NCI-H524 (cell line): ENCODE data around the gene GPR55.
A peak's percentile ranks its signal among the peaks of the same experiment; 100 is the strongest.
"Not testable (repeated sequence)": the region's sequence is repeated elsewhere in the genome, so short reads cannot be mapped to it uniquely, and the experiment has no call there.

Experiments
- DNase-seq, 2 experiments: peaks; one replicate each; lab custom pipeline; 2025; lab: John Stamatoyannopoulos, UW

Gene GPR55, protein sequence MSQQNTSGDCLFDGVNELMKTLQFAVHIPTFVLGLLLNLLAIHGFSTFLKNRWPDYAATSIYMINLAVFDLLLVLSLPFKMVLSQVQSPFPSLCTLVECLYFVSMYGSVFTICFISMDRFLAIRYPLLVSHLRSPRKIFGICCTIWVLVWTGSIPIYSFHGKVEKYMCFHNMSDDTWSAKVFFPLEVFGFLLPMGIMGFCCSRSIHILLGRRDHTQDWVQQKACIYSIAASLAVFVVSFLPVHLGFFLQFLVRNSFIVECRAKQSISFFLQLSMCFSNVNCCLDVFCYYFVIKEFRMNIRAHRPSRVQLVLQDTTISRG

DNA sequence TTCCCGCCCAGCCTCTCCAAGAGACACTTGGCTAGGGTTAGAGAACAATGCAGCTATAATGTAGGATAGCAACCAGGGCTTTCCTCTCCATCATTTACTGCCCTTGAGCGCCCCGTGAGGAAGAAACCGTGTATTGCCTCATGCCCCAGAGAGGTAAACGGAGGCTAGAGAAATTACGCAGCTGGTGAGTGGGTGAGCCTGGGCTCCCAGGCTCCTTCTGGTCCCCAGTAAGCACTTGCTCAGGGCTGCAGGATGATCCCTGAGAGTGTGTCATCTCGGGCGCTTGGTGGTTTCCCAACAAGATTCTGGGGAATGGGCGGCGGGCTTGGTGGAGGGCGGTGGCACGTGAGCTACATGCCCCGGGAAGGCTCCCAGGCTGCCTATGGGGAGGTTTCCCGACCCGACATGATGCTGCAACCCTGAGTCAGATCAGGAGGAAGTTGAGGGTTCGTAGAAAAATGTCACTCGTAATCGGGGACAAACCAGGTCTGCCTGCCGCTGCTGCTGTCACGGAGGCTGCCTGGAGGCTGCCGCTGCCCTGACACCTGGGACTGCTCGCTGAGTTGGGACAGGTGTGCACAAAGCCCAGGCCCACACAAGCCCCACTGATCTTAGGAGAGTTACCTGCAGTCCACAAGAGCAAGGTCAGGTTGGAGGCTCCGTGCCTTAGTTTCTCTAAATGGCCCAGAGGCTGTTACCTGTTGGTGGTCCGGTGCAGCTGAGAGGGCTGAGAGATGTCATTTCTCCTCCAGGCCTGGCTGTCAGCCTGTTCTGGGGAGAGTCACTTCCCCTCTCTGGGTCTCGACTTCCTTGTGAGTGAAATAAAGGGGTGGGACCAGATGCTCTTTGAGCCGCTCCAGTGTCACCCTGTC lies at the start of gene GPR55:
Gene GPR55 (minus strand): TSS at position 773 of the 872 bp plus-strand sequence. CDS start 14,280 bp downstream, outside the sequence.
- no peak for DNase-seq

DNA sequence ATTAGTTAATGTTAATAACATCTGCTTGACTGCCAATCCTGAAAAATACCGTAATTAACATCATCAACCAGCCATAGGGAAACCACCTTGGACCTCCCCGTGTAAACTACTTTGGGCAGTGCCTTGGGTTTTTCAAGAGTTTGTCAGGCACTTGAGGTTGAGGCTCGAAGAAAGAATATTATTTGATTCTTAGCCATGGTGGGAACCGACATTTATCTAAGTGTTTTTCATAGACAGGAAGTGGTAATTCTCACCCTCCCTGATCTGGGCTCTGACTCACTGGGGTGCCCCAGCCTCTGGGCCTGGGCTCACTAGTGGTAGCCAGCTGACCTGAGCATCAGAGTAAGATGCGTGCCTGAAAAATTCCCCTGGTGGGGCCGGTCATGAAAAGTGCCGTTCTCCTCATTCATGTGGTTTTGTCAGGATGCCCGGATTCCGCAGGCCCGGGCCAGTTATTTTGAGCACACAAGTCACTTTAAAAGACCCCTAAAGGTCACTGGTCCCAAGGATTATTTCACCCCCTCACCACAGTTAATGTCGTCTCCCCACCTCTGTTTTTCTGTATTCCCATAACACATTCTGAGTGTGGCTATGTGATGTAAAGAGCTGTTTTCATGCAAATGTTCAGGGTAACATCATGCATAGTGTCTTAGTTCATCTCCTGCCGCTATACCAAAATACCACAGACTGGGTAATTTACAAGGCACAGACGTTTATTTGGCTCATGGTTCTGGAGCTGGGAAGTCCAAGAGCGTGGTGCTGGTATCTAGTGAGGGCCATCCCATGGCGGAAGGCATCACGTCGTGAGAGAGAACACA lies 49.3 kb upstream of the GPR55 start:
- no peak for DNase-seq

DNA sequence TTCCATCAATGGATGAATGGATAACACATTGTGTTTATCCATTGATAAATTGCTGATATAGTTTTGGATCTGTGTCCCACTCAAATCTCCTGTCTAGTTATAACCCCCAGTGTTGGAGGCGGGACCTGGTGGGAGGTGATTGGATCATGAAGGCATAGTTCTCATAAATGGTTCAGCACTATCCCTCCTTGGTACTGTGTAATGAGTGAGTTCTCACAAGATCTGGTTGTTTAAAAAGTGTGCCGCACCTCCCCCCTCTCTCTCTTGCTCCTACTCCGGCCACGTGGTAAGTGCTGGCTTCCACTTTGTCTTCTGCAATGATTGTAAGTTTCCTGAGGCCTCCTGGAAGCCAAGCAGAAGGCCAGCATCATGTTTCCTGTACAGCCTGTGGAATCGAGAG lies 47.0 kb upstream of the GPR55 start:
- no peak for DNase-seq

DNA sequence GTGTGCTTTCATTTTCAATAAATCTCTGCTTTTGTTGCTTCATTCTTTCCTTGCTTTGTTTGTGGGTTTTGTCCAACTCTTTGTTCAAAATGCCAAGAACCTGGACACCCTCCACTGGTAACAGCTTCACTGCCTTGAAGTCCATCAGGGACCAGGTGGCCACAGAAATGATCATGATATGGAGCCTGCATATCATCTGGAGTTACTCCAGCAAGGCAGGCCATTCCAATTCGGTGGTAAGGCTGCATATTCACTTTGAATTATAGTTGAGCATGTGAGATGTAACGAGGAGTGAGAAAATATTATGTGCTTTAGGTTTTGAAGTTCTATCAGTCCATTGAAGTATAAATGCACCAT lies 44.6 kb upstream of the GPR55 start:
- no peak for DNase-seq

DNA sequence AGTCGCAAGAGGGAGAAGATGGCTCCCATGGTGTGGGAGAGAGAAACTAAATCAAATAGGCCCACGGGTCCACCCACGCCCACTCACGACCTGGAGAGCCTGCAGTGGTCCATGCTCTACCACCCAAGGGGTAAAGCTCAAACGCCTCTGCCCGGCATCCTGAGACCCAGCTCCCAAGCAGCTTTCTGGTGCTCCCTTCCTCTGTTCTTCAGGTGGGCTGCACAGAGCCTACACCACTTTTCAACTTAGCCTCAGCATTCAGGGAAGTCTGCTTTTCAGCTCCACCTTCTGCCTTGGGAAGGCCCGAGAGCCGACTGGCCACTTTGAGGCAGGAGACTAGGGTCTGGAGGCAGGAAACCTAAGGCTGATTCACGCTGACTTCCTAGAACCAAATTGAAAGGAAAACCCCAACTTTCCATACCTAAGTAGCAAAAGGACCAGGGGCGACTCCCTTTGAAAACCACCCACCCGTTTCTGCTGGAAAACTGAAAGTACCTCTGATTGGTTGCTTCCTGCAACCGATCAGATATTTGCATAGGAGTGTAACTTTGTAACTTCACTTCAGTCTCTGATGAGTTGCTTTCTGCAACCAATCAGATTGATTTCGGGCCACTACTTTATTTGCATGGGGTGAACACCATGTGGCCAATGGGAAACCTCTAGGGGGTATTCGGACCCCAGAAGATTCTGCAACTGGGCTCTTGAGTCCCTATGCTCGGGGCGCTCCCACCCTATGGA lies 44.0 kb upstream of the GPR55 start:
- DNase-seq = no peak

DNA sequence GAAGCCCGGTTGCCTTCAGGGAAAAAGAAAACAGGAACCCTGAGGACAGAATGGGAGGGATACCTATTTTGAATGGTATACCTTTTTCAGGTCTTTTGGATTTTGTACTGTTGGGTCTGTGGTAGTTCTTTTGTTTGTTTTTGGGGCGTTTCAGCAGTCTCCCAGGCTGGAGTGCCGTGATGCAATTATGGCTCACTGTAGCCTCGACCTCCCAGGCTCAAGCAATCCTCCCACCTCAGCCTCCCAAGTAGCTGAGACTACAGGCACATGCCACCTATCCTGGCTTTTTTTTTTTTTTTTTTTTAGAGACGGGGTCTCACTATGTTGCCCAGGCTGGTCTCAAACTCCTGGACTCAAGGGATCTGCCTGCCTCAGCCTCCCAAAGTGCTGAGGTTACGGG lies 43.3 kb upstream of the GPR55 start:
- not testable (repeated sequence) for DNase-seq

DNA sequence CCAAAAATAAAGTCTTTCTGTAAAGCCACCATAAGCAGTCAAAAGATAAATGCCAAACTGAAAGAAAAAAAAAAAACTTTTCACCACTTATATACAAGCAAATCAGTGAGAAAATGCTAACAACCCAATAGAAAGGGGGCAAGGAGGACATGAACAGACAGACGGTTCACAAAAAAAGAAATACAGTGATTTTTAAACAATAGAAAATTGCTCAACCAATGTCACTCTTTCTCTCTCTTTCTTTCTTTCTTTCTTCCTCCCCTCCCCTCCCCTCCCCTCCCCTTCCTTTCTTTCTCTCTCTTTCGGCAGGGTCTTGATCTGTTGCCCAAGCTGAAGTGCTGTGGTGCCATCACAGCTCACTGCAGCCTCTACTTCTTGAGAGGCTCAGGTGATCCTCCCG lies 42.1 kb upstream of the GPR55 start:
- no peak for DNase-seq

DNA sequence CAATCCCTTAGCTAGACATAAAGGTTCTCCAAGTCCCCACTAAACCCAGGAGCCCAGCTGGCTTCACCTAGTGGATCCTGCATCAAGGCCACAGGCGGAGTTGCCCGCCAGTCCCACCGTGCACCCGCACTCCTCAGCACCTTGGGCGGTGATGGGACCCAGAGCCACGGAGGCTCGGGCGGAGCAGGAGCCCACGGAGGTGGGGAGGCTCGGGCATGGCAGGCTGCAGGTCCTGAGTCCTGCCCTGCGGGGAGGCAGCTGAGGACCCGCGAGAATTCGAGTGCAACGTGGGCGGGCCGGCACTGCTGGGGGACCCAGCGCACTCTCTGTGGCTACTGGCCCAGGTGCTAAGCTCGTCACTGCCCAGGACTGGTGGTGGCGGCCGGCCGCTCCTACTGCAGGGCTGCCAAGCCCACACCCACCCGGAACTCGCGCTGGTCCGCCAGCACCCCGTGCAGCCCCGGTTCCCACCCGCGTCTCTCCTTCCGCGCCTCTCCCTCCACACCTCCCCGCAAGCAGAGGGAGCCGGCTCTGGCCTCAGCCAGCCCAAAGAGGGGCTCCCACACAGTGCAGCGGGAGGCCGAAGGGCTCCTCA lies 39.2 kb upstream of the GPR55 start:
- no peak for DNase-seq

DNA sequence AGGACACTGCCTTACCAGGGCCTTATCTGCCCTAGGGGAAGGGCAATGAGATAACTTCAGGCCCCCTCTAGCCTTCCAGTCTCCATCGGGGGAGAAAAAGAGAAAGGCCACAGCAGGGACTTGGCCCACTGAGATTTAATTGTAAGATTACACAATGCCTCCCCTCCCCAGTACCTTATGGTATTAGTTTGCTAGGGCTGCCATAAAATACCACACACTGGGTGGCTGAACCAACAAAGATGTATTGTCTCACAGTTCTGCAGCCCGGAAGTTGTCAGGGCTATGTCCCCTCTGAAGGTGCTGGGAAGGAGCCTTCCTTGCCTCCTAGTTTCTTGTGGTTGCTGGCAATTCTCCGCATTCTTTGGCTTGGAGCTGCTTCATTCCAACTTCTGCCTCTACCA lies 36.0 kb upstream of the GPR55 start:
- no peak for DNase-seq

DNA sequence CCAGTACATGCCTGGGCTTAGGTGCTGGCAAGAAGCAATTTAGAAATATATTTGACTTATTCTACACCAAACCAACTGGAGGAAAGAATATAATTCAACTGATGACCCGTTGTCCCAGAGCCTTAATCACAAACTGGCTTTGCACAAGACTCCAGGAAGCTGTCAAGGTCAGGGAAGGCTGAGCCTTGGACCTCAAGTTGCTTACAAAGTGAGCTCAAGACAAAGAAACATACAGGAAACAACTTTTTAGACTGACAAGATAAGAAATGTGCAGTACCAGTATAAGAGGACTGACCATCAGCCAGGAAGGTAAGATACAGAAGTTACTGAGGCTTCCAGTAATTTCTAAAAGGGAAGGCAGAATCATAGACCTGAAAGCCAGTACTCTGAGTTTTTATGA lies 35.0 kb upstream of the GPR55 start:
- no peak for DNase-seq

DNA sequence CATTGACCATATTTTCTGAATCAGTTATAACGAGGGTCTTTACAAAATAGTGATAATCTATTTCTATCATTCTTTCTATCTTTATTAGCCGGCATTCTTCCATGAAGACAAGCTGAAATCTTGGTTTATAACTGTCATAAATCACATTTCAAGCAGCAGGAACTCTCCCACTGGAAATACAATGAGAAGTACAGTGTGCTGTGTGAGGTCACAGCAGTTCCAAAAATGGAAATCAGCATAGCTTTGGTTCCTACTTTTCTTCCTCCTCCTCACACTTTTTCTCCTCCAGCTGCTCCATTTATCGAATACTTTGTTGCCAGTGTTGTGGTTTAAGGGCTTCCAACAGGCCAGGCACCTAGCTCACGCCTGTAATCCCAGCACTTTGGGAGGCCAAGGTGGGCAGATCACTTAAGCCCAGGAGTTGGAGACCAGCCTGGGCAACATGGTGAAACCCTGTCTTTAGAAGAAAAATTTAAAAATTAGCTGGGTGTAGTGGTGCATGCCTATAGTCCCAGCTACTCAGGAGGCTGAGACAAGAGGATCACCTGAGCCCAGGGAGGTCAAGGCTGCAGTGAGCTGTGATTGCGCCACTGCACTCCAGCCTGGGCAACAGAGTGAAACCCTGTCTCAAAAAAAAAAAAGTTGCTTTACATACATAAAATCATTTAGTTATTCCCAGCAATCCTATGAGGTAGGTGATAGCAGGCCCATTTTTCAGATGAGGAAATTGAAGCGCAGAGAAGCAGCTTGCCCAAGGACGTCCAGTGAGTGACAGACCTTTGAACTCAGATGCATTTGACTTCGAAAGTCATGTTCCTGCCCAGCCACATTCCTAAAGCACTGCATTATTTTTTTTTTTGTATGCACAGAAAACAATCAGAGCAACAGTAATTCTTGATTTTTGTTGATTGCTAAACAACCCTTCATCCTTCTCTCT lies 34.0 kb upstream of the GPR55 start:
- no peak for DNase-seq

DNA sequence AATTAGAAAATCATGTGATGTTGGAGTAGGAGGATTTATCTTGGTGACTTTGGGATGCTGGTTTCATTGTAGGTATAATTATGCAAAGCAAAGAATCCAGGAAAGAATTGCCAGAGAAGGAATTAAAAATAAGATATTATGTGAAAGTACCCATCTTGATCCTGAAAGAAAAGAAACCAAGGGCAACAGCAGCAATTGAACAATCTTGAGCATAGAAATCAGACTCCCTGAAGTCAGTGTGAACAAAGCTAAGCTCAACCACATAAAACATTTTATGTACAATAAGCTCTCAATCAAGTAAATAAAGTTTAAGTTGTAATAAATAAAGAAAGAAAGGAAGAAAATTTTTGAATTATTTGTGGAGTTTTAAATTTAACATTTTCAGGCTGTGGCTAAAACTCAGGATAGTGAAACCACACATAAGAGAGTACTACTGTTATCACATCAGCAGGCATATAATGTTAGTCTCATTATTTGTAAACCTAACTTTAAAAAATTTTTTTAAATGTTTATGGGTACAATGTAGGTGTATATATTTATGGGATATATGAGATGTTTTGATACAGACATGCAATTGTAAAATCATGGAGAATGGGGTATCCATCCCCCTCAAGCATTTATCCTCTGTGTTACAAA lies 32.8 kb upstream of the GPR55 start:
- no peak for DNase-seq

DNA sequence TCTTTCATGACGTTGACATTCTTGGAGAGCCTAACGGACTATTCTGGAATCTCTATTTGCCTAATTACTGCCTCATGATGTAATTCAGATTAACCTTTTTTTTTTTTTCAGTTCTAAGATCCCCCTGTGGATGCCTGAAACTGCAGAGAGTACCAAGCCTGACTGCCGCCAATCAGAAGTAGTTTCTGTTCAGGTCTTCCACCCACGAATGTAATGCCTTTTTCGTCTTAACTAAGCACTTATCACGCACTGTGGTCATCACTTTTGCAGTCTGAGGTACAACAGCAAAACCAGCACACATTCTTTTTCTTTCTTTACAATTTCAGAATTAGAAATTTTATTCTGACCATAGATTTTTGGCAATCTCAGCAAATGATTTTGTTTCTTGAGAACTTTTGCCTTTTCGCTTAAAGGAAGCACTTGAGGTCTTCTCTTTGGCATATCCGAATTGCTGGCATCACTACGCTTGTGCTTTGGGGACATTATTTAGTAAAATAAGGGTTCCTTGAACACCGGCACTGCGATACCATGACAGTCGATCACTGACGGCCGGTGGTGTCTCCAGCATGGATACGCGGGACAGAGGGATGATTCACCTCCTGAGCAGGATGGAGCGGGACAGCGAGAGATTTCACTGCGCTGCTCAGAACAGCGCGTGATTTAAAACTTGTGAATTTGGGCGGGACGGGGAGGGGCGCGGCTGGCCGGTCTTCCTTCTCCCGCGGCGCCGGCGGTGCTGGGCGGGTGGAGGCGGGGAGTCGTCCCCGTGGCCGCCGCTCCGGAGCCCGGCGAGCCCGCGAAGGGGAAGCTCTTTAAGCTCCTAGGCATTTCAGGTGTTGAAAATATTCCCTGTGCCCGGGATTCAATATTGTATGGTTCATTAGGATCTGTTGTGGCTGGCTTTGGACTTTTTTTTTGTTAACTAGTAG lies 32.0 kb upstream of the GPR55 start:
- DNase-seq = peak; percentile 12 to 20

DNA sequence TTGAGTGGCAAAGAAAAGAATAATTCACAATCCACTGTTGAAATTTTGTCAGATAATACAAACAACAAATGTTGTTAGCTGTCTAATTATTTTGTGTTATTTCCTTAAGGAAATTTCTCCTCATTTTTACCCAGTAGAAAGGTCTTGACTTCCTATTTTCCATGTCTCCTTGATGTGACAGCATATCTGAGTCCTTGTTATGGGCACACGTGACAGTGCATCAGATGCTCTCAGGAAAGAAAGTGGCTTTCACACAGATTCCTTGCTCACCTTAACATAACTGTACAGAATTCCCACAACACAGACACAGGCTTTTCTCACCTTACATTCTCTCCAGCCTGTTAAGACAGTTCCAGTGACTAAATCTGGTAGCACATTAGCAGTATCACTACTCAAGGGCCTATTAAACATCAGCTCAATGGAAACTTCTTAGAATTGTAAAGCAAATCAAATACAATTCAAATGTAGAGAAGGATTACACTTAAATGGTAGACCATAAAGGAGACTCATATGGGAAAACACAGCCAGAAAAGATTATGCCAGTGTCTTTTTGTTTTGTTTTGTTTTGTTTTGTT lies 30.2 kb upstream of the GPR55 start:
- no peak for DNase-seq

DNA sequence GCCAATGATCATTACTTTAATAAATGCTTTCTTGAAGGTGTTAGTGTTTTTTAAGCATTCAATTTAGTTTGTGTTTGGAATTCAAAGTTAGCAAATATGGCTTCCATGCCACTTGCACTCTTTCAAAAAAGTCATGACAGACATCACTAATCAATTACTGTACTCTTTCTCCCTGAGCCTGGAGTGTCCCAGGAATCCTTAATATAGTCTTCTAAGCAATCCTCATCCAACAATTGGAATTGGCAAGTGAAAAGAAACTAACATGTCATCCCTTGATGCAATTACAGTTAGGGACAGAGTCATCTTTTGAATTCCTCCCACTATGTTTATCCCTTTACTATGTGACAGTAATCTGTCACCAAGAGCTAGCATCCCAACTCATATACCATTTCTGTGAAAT lies 29.7 kb upstream of the GPR55 start:
- no peak for DNase-seq

DNA sequence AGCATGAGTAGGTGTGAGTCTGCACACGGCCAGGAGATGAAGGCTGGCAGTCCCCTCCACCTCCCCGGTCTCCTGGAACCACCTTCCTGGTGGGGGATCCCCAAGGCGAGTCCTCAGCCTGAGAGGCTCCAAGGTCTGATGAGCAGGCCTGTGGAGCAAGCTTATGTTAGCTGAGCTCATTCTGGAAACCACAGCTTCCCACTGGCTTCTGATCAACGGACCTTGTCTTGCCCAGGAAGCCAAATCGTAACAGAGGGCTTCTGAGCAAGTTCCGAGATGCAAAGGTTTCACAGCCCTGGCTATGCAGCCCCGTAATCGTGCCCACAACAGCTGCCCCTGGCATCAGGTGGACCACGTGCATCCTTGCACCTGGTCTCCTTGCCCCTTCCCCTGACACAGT lies 28.8 kb upstream of the GPR55 start:
- no peak for DNase-seq

DNA sequence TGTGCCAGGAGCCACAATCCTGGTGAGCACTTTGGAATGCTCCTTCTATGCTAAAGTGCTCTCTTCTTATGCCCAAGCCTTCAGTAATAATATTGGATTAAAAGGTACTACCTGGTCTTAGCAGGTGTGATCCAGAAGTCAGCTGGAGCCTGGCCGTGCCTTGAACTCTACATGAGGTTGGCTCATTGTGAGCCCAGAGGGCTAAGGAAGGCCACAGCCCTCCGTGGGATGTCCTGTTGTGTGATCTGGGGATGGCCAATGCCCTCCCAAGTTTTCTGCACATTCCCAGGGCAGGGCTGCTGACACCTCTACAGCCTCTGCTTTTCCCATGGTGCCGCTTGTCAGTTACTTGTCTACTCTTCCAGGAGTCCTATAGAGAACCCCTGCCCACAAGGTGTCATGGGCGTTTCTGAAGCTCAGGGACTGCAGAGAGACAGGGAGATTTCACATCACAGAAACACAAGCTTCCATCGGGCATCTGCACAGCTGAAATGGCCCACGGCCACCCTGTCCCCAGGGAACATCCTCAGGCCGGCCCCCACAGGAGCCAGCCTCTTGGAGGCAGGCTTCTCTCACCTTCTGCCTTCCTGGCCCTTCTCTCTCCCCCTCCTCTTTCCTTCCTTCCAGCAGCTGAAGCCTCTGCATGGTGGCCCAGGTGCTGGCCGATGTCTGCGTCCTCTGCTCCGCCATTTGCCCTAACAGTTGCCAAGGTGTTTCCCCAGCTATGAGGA lies 27.3 kb upstream of the GPR55 start:
- no peak for DNase-seq

DNA sequence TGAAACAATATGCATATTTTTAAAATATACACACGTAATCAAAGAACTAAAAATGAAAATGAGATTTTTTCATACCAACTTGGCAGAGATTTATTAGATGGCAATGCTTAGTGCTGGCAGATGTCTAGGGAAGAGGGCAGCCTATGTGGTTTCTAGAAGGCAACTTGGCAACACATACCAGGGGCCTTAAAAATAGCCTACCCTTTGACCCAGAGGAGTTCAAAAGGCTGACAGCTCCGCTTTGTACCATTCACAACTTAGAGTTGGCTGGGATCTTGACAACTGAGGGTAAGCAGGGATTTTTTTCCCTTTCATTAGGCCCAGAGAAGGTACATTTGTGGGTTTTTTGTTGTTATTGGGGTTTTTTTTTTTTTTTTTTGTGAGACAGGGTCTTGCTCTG lies 26.4 kb upstream of the GPR55 start:
- no peak for DNase-seq
